ENCODE data around the gene LRRC32. TPM values are rescaled to one million over a fixed set of nuclear protein-coding genes. Genes with fewer than 3 reads are reported as not detected.

The LRRC32 gene
- total and polyA plus RNA-seq, 10 of the 15 experiments (the other 5 are each of a cell fraction or from before 2014, with no cell fraction given): 0.56 to 20.8 (median 7.4) TPM

GRCh38 chr11:76670485-76671236 is at the start of gene LRRC32 (continued):
- TF ChIP-seq ZBTB40 (IDR thresholded peaks at IDR 0.05; ENCODE audit: borderline replicate concordance) (no peak), BHLHE40 (IDR thresholded peaks at IDR 0.05; ENCODE audit: borderline replicate concordance in 1 of 2, low read depth in 2 of 2, low read length in 1 of 2) (peak; percentile 92 to 96), RCOR1 (conservative IDR thresholded peaks at IDR 0.05; ENCODE audit: low read depth, low read length) (no peak), STAT1 (conservative IDR thresholded peaks at IDR 0.05) (no peak), ESRRA (IDR thresholded peaks at IDR 0.05; ENCODE audit: low read length) (no peak), SPI1 (IDR thresholded peaks at IDR 0.05; ENCODE audit: borderline replicate concordance, insufficient read depth, low read depth, low read length) (0 out of 2 replicates have a peak, but pooled peaks have one; percentile 13), TCF12 (IDR thresholded peaks at IDR 0.05; ENCODE audit: low read depth, low read length) (no peak), SKIL (IDR thresholded peaks at IDR 0.05; ENCODE audit: low read depth, poor library complexity, severe bottlenecking) (no peak), E2F8 (IDR thresholded peaks at IDR 0.05; ENCODE audit: low read depth, partially characterized antibody) (no peak), CREB1 (IDR thresholded peaks at IDR 0.05; ENCODE audit: low read depth) (no peak), PKNOX1 (IDR thresholded peaks at IDR 0.05) (no peak), HSF1 (IDR thresholded peaks at IDR 0.05; ENCODE audit: low read depth, low read length) (no peak), RBBP5 (conservative IDR thresholded peaks at IDR 0.05) (no peak), EP300 (IDR thresholded peaks at IDR 0.05; ENCODE audit: borderline replicate concordance in 1 of 2, control insufficient read depth in 1 of 2, low read depth in 2 of 2, low read length in 2 of 2) (no peak), SMAD1 (IDR thresholded peaks at IDR 0.05; ENCODE audit: low read depth, partially characterized antibody) (no peak), HDGF (IDR thresholded peaks at IDR 0.05) (no peak), KLF5 (IDR thresholded peaks at IDR 0.05; ENCODE audit: partially characterized antibody) (no peak)
